Right atrium auricular region (tissue), 2 donors: ENCODE data around the gene ATP13A4. TPM values are rescaled to one million over a fixed set of nuclear protein-coding genes. Genes with fewer than 3 reads are reported as not detected.

ENCODE experiments used
- DNase-seq: peaks from one replicate; pipeline ENCODE4 v3.0.0-alpha.2; 2019; ENCODE audit warnings: low spot score
- H3K27ac ChIP-seq, 2 donors: fragments of 200-600 bp; sonication (generic); 1 replicate in 1 of 2; 2 replicates in 1 of 2; pipeline ENCODE4 v1.5.1; 2016 to 2019
- H3K27me3 ChIP-seq, 2 donors: fragments of 200-600 bp; sonication (generic); one replicate each; pipeline versions ENCODE4 v1.5.1 to v1.6.0; 2017 to 2019
- H3K36me3 ChIP-seq: fragments of 200-600 bp; sonication (generic); one replicate; pipeline ENCODE4 v1.5.1; 2016
- H3K4me1 ChIP-seq, 2 donors: fragments of 200-600 bp; sonication (generic); one replicate each; pipeline versions ENCODE4 v1.5.1 to v1.6.0; 2017 to 2019
- H3K4me3 ChIP-seq, 2 donors: fragments of 200-600 bp; sonication (generic); 1 replicate in 1 of 2; 2 replicates in 1 of 2; pipeline ENCODE4 v1.5.1; 2017 to 2019; ENCODE audit warnings: mild to moderate bottlenecking in 1 of 2, moderate library complexity in 1 of 2
- H3K9me3 ChIP-seq, 2 donors: fragments of 200-600 bp; sonication (generic); one replicate each; pipeline ENCODE4 v1.5.1; 2019
- CTCF ChIP-seq, 2 donors: fragments of 200-600 bp; sonication (generic); IDR thresholded peaks; one replicate each; pipeline ENCODE4 v1.5.1; 2019; ENCODE audit warnings: antibody characterized with exemption in 2 of 2
- total RNA-seq, 2 donors: library from RNA; depleted of rRNA; stranded (reverse); fragments of >200 nt; gene quantifications; one replicate each; pipeline ENCODE4 v1.1.0, GENCODE V29; 2016

ATP13A4 gene, protein sequence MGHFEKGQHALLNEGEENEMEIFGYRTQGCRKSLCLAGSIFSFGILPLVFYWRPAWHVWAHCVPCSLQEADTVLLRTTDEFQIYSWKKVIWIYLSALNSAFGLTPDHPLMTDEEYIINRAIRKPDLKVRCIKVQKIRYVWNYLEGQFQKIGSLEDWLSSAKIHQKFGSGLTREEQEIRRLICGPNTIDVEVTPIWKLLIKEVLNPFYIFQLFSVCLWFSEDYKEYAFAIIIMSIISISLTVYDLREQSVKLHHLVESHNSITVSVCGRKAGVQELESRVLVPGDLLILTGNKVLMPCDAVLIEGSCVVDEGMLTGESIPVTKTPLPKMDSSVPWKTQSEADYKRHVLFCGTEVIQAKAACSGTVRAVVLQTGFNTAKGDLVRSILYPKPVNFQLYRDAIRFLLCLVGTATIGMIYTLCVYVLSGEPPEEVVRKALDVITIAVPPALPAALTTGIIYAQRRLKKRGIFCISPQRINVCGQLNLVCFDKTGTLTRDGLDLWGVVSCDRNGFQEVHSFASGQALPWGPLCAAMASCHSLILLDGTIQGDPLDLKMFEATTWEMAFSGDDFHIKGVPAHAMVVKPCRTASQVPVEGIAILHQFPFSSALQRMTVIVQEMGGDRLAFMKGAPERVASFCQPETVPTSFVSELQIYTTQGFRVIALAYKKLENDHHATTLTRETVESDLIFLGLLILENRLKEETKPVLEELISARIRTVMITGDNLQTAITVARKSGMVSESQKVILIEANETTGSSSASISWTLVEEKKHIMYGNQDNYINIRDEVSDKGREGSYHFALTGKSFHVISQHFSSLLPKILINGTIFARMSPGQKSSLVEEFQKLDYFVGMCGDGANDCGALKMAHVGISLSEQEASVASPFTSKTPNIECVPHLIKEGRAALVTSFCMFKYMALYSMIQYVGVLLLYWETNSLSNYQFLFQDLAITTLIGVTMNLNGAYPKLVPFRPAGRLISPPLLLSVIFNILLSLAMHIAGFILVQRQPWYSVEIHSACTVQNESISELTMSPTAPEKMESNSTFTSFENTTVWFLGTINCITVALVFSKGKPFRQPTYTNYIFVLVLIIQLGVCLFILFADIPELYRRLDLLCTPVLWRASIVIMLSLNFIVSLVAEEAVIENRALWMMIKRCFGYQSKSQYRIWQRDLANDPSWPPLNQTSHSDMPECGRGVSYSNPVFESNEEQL
- not detected for total RNA-seq

GRCh38 chr3:193554811-193555210 lies at the start of gene ATP13A4:
TSS of gene ATP13A4 (minus strand) at chr3:193554895. CDS start at chr3:193554799, 96 bp downstream.
- Histone ChIP-seq H3K27me3 (no peaks in the 10 kb centered on the region), H3K4me1 (no peaks in the 10 kb centered on the region), H3K27ac (no peak within 1 kb of the TSS), H3K36me3 (no peaks in the 10 kb centered on the region), H3K4me3 (no peak within 1 kb of the TSS), H3K9me3 (no peaks in the 10 kb centered on the region)
- DNase-seq = no peak
- no peak for TF ChIP-seq CTCF (IDR thresholded peaks at IDR 0.05)

DNA sequence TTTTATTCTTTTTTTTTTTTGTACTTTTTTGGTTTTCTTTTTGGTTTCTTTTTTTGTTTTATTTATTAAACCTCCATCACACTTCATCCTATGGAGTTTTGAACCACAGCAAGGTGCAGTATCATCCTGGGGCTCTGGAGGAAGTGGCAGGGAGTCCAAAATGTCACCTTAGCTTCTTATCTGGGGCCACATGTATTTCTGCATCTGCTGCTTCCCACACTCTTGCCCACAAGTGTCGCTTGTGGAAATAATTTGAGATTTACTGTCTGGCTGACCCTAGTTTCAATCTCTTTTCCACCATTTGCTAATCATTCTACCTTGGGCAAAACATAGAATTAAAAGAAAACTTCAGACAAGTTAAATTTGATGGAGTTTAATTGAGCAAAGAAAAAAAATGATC lies 44.7 kb upstream of the ATP13A4 start:
- Histone ChIP-seq H3K27me3 (no peaks in the 10 kb centered on the region), H3K4me3 (no peak overlapping the region), H3K27ac (no peak overlapping the region), H3K9me3 (no peaks in the 10 kb centered on the region), H3K4me1 (peaks cover 0 to 30% of the 10 kb centered on the region in 2 donors), H3K36me3 (peaks cover 12% of the 10 kb centered on the region)
- no peak for TF ChIP-seq CTCF (IDR thresholded peaks at IDR 0.05)
- no peak for DNase-seq

GRCh38 chr3:193598202-193598601 lies 43.5 kb upstream of the ATP13A4 start:
- H3K9me3 ChIP-seq = no peaks in the 10 kb centered on the region
- no peak for DNase-seq
- H3K4me3 ChIP-seq = no peak overlapping the region
- TF ChIP-seq CTCF (IDR thresholded peaks at IDR 0.05) = no peak
- H3K27me3 ChIP-seq = no peaks in the 10 kb centered on the region
- no peak overlapping the region for H3K27ac ChIP-seq
- peaks cover 12% of the 10 kb centered on the region for H3K36me3 ChIP-seq
- peaks cover 0 to 37% of the 10 kb centered on the region in 2 donors for H3K4me1 ChIP-seq

DNA sequence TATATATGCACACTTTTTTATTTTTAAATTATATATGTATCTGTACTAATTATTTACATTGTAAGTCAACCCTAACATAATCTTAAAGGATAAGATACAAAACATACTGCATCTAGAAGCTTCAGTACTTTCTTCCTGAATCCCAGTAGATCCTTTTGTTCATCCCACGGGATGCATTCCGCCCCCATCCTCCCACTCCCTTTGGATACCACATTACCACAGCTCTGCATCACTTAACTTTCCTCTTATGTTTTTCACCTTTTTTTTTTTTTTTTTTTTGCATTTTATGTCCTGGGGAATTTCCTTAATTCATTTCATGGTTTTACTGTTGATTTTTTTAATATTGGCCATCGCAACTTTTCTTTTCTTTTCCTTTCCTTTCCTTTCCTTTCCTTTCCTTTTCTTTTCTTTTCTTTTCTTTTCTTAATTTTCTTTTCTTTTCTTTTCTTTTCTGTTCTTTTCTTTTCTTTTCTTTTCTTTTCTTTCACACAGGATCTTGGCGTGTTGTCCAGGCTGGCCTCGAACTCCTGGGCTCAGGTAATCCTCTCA lies 41.3 kb upstream of the ATP13A4 start:
- Histone ChIP-seq H3K4me1 (peaks cover 0 to 35% of the 10 kb centered on the region in 2 donors), H3K4me3 (no peak overlapping the region), H3K27me3 (no peaks in the 10 kb centered on the region), H3K9me3 (no peaks in the 10 kb centered on the region), H3K36me3 (peaks cover 12% of the 10 kb centered on the region), H3K27ac (no peak overlapping the region)
- TF ChIP-seq CTCF (IDR thresholded peaks at IDR 0.05) = no peak
- no peak for DNase-seq

DNA sequence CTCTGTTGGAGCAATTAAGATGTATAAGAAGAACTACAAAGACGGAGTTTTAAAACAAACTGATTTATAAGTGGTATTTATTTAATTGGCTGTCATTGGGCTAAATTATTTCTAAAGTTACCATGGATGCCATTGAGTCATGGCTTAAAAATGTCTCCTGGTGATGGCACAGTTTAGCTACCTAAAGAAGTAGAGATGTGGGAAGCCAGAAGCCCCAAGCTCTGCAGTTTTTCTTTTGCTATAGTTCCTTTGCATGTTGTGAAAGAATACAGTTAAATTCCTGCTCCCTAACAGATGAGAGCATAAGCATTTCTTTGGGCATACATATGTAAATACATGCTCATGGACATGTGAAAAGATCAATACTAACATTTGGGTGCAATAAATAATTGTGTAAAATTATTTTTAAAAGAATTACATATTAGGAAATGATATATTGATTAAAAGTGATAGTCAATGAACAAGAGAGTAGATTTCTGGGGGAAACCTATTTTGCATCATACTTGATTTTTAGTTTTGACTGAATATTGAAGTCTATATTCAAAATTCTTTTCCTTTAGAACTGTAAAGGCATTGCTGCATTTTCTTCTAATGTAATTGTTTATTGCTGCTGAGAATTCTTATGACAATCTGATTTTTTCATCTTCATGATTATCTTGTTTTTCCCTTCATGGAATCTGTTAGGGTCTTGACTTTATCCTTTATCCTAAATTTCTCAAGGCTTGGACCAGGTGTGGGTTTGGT lies 40.4 kb upstream of the ATP13A4 start:
- Histone ChIP-seq H3K27me3 (no peaks in the 10 kb centered on the region), H3K4me1 (peaks cover 0 to 34% of the 10 kb centered on the region in 2 donors), H3K4me3 (no peak overlapping the region), H3K27ac (no peak overlapping the region), H3K36me3 (peaks cover 12% of the 10 kb centered on the region), H3K9me3 (no peaks in the 10 kb centered on the region)
- no peak for TF ChIP-seq CTCF (IDR thresholded peaks at IDR 0.05)
- DNase-seq = no peak
